GM21529 (cell line): Measurements from ENCODE around the gene MYLK.
A peak's percentile ranks its signal among the peaks of the same experiment; 100 is the strongest.

Experiments
- ATAC-seq: cut with Tn5 transposase; IDR thresholded peaks from one replicate; pipeline ENCODE4 v1.9.1; 2021; ENCODE audit not compliant: unreplicated experiment

MYLK gene

DNA sequence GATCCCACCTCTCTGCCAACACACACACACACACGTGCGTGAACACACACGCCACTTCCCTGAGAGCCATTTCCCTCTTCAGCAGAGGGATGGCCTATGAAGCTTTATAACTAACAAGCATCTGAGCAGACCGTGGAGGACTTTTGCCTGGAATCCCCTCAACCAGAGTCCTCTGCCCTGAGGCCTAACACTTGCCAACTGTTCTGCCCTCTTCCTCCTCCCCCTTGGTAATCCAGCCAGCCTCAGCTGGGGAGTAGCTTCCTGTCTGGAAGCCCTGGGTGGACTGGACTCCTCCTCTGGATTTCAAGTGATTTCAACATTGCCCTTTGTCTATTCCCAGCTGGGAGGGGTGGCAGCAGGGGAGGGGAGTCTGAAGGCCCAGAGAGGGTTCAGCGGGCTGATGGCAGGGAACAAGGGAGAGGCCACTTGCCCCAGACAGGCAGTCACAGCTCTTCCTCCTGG, 230.9 kb downstream of the MYLK start:
- no peak for ATAC-seq

DNA sequence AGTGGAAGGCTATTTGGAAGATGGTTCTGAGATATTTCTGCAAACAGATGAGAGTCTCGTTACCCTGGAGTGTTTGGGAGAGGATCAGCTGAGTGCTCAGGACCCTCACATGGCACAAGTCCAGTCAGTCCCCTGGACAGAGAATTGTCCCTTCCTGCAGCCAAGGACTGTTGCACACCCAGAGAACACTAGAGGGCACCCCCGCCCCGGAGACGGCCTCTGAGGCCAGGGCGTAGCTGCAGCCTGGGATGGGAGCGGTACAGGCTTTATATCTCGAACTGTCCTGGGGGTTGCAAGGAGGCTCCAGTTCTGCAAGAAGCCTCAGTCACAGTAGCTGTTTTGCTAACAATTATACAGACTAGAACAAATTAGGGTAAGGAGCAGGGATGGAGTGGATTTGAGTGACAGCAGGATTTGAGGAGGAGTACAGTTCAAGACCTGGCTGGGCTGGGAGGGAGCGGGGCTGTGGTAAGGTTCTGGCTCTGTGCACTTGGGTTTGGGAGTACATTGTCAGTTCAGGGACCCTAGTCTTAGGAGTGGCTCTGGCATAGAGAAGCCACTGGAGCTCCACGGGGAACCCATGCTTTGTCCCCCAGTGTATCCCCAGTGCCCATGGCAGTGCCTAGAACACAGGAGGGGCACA, 231.7 kb downstream of the MYLK start:
- no peak for ATAC-seq

DNA sequence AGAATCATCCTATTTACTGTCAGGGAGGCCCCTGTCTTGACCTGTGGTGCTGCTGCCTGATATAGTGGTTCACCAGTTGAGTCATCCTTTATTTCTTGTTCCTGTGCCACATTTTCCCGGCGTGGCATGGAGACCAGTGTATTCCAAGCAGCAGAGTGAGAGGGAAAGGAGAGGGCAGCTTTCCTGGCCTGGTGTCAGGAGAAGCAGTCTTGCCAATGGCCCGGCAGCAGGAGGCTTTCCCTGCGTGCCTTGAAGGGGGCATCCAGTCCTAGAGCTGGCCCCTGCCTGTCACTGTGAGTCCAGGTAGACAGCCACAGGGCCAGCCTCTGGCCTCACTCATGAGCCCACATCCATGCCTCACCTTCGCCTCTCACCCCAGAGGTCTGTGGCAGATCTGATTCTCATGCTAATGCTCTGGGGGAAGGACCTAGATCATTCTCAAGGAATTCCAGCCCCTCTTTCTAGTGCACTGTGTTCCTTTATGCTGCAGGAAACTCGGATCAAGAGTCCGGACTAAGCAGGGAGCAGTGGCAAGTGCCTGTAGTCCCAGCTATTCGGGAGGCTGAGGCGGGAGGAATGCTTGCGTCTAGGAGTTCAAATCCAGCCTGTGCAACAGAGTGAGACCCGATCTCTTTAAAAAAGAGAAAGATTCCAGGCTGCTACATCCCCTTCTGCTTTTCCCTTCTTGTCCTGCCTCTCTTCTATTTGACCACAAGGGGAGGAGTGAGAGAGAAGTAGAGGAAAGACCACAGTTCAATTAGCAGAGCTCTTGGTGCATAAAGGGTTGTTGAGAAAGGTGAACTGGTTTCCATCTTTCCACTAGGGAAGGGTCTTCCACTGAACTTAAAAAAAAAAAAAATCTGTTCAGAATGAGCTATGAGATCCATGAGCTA, 232.4 kb downstream of the MYLK start:
- no peak for ATAC-seq

DNA sequence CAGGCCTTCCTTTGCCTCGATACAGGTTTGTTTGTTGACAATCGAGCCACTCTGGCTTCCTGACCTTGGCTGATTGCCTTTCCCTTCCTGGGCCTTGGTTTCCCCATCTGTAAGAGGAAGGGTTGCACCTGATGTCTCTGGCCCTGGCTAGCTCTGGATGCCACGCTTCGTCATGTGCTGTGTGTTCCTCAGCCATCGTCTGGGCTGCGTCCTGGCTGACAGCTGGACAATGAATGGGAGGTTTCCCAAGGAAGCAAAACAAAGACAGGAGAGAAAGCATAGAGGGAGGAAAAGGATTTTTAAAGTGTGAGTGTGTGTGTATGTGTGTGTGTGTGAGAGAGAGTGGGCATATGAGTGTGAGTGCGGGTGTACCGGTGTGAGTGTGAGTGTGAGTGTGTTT, 234.0 kb downstream of the MYLK start:
- no peak for ATAC-seq

DNA sequence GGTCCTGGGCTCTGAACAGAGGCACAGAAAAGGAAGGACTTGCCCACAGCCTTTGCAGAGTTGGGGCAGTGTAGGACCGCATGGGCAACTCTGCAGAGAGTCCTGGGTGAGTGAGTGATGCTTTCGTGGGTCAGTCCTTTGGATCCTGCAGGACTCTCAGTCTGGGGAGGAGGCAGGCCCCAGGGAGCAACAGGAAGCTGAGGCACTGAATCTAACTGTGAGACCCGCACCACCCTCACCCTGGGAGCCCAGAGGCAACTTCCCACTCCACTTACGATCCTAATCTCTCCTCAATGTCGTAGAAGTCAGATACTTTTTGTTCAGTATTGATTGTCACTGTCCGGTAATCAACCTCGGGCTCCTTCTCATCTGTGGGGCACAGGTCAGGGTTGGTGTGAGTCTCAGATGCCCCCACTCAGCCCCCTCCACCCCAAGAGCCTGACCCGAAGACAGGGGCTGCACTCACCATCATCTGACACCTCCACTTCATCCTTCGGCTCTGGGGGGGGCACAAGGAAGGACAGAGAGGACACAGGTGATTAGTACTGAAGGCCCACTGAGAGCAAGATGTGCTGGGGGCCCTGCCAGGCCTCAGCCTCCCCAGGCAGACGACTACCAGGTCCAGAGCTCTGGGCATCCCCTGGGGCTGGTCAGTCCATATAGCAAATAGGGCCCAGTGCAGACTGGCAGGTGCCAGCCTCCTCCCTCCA, 235.3 kb downstream of the MYLK start:
- ATAC-seq = no peak

DNA sequence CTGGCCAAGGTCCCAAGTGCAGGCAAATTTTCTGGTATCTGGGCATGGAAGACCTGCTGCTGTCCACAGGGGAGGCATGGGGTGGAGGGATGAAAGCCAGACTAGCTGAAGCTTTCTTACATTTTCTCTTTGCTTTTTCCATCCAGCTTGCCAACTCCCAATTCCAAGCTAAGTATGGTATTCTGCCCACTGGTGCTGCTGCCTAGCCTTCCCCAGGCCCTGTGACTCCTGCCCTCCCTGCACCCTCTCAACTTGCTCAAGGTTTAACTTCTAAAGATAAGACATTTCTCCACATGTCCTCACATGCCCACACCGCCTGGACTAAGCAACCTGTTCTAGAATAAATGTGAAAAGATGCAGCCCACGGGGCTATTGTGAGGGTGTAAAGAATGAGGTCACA, 239.8 kb downstream of the MYLK start:
- no peak for ATAC-seq

DNA sequence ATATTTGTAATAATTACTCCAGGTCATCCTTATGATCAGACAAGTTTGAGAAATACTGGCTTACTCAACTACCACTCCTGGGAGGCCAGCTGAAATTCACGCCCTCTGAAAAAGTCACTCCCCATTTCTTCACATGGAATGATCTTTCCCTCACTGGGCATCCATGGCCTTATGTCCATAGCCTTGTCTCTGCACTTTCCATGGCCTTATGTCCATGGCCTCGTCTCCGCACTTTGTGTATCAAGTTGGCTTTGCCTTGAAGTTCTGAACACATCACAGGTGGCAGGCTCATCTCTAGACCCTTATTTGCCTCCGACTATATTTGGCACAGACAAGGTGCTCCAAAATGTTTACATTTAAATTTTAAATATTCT, 241.2 kb downstream of the MYLK start:
- no peak for ATAC-seq

DNA sequence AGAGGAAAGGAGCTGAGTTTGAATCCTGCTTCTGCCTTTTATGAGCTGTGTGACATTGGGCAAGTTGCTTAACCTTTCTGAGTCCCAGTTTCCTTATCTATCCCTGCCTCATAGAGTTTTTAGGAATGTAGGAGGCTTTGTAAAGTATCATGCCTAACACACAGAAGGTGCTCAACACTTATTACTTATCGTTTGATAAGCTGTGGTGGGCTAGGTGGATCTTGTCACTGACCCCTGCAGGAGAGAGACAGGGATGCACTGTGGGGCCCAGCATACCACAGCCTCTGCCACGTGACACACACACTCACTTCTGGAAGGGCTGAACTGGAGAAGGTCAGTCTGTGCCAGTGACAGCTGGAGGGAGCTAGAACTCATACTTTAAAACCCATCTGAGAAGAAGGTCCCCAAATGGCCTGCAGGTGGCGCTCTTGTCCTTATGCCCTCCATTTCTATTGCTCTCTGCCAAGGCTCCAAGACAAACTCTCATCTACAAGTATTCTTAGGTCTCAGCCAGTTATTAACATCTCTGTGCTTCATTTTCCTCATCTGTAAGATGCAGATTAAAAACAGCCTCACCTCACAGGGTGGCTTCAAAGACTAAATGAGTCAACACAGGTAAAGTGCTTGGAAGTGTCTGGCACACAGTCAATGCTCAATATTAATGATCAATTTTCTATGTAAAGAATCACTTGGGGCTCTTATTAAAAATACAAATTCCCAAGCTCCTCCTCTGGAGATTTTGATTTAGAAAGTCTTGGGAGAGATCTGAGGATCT, 241.8 kb downstream of the MYLK start:
- peak; percentile 92 for ATAC-seq

DNA sequence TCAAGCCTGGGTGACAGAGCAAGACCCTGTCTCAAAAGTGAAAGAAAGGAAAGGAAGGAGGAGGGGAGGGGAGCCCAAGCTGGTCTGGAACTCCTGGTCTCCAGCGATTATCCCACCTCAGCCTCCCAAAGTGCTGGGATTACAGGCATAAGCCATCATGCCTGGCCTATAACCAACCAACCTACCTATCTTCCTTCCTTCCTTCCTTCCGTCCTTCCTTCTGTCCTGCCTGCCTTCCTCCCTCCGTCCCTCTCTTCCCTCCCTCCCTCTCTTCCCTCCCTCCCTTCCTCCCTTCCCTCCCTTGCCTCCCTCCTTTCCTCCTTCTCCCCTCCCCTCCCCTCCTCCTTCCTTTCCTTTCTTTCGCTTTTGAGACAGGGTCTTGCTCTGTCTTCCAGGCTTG, 242.6 kb downstream of the MYLK start:
- no peak for ATAC-seq

DNA sequence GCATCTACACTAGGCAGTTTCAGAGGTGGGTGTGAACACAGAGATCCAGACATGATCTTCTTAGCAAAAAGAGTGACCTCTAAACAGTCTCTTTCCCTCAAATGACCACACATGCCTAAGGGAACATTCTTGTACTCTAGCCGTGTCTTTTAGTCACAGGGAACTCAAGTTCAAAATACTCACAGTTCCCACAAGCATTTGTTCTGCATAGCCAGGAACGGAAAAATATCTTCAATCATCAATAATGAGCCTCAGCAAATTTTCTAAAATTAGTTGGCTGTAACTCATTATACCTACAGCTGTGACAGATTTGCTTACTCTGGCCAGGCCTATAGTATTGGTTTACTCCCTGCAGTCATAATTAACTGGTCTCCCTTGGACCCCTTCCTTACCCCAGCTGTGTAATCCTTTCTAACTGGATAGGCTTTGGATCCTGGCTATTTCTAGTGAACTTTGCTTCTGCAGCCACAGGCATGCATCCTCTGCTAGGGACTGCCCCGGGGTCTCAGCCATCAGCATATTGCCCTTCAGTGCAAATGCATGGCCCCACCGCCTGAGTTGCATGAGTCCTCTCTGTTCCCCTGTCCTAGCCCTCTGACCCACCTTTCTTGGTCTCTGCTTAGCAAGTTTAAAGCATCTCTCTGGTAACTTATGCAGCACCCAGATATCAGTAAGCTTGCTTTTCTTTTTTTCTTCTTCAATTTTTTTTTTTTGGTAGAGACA, 243.2 kb downstream of the MYLK start:
- ATAC-seq = no peak

DNA sequence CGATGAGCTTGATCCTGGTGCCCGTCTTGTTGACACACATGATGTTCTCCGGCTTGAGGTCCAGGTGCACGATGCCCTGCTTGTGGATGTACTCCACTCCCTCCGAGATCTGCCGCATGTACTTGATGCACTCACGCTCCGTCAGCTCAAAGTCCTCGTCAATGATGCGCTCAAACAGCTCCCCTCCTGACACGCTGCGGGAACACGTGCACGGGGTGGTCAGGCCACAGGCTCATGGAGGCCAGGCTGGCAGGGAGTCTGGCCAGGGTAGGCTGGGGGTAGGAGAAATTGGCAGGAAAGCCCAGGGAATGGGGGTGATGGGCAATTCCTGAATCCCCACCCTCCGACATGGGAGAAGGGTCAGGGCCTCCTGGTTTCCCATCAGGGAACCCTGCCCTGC, 243.8 kb downstream of the MYLK start:
- no peak for ATAC-seq

DNA sequence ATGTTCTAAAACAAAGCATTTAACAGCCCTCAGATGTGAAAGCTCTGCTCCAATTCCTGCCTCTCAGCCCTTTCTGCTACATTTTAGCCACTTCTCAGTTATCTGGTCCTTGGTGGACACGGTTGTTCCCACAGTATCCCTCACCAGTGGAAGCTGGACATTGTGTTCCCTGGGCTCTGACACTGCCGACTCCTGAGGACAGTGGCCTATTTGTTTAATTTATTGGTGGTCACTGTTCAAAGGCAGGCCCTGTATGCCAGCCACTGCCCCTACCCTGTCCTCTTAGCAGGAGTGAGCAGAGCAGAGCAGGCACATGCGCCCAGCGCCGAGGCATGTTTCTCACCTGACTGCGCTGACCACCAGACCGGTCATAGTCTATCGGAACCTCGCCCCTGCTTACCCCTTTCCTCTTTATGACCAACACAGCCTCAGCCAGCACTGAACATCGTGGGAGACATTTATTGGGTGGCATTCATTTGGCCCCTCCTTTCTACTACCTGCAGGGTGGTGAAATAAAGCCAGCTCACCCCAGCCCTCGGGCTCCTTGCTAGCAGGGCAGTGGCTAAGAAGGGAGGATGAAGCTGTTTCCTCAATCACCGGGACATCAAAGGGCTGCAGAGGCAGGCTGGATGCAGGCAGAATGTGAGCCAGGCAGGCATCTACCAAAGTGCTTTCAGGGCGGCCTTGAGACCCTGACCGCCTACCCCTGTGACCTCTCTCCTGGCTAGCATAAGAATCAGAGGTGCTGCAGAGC, 245.0 kb downstream of the MYLK start:
- no peak for ATAC-seq

DNA sequence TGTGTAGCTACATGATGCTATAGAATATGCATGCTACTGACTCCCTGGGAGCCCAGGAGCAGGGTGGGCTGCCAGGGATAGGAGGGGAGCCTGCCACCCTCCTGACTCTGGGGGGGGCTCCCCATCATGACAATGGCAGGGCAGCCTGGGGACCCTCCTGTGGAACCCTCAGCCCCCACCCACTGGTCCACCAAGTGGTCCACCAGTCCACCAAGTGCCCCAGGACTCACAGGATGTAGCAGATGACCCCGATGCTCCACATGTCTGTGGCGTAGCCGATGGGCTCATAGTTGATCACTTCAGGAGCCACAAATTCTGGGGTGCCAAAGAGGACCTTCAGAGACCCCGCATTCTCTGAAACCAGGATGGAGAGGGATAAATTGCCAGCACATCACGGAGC, 246.3 kb downstream of the MYLK start:
- no peak for ATAC-seq

DNA sequence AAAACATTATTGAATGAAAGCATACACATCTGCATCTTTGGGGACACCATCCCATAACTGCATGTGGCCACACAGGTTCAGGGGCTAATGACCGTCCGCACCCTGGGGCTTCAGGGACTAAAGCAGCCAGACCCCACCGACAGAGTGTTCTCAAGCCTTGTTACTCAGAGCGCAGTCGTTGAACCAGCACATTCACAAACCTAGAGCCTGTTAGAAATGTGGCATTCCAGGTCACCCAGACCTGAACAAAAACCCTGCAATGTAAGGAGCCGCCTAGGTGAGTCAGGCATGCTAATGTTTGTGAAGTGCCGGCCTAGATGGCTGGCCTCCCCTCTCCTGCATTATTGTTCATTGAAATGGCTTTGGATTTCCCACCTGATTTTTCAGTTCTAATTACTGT, 247.0 kb downstream of the MYLK start:
- ATAC-seq = no peak

DNA sequence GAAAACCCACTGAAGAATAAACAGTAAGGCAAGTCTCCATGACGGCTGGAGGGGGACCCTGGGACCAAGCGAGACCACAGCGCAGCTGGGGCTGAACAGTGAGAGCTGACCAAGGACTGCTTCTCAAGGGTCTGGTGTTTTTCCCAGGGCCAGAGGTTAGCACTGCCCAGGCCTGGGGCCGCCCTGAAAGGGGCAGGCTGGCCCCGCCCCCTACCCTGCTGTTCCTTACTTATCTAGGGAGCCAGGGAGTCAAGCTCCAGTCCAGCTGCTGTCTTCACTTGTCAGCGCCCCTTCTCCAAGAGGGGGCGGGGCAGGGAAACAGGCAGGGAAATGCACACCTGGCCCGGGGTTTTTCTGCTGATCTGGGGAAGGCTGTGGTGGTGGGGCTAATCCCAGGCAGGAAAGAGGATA, 247.7 kb downstream of the MYLK start:
- no peak for ATAC-seq

DNA sequence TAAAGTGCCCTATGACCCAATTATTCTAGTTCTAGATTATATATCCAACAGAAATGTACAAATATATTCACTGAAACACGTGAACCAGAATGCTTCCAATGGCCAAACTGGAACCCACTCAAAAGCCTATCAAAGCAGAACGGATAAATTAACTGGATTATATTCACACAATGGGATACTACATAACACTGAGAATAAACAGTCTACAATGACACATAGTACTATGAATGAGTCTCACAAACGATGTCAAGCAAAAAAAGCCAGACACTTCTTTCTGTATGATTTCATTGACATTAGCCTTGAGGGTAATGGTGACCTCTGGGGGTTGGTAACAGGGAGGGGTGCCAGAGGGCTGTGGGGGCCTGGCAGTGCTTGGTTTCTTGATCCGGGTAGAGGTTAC, 248.4 kb downstream of the MYLK start:
- ATAC-seq = no peak

DNA sequence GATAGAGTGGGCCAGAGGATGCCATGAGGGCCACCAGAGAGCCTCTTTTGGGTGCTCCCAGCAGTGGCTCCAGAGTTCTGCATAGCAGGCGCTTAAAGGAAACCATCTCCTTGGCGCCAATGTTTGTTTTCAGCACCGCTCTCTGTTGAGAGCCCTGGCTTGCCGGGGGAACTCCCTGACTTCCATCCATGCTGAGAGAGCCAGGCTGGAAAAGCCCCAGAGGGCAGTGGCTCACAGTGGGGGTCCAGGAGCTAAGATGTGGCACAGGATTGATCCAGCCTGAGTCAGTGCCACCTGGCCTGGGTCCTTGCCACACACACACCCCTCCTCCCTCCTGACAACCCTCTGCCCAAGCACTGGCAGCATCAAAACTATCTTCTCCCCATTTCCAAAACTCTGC, 248.9 kb downstream of the MYLK start:
- no peak for ATAC-seq

DNA sequence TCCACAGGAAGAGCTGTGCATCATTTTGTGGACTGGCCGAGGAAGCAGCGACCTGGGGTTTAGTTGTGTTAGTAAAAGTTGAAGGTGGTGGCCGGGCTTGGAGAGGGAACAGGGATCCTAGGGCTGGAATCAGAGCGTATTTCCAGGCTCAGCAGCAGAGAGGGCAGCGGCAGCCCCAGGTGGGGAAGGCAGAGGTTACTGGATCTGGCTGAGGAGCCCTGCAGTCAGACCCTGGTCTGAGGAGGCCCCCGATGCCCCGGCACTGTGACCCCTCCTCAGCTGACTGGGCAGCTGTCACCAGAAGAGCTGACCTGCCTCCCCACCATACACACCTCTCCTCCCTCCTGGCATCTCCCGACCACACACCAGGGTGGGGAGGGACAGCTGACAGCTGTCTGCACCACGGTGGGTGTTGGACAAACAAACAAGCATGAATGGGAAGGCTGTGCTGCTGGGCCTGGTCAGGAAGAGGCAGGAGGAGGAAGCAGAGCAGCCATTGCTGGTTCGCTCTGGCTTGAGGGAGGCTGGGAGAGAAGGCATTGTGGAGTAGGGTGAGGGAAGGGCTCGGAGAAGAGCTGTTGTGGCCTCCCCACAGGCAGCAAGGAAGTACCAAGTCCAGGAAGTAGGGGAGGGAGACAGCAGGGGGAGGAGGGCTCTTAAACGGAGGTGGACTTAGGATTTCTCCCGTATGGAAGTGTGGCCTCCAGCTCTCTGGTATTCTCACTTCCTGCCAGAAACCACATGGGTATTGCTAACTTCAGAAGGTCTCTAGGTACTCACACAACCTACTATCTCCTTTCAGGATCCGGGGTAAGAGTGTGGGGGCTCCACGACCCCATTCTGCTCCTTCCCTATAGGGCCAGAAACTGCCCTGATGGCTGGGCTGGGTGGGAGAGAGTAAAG, 249.7 kb downstream of the MYLK start:
- ATAC-seq = no peak

DNA sequence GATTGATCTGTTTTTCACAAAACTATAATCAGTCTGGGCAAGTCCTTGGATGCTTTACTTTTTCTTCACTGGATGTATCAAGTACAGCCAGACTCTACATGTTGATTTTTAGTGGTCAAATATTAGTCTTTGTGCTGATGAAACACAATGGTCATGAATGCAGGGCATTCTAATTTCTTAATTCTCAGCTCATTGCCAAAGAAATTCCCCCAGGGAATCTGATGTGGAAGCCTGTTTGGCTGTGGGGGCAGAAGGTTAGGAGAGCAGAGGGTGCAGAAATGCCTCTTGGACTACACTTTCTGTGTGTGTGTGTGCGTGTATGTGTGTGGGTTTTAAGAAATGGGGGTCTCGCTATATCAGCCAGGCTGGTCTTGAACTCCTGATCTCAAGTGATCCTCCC, 250.6 kb downstream of the MYLK start:
- ATAC-seq = no peak
